GM10847 (cell line): ENCODE results near the gene CAPN9.

Experiments used
- POLR2A ChIP-seq: IDR thresholded peaks from 2 replicates; pipeline ENCODE4 v1.6.1; 2011; ENCODE audit not compliant: insufficient read length; ENCODE audit errors: extremely low read depth

Gene CAPN9

GRCh38 chr1:230814949-230815692, 67.9 kb downstream of the CAPN9 start:
- no peak for TF ChIP-seq POLR2A

GRCh38 chr1:230816018-230816417, 68.8 kb downstream of the CAPN9 start:
- no peak for TF ChIP-seq POLR2A

- TF ChIP-seq POLR2A = no peak
Measured at GRCh38 chr1:230818367-230818766, 71.2 kb downstream of the CAPN9 start.

GRCh38 chr1:230818901-230819300, 71.7 kb downstream of the CAPN9 start:
- TF ChIP-seq POLR2A = no peak

- TF ChIP-seq POLR2A = no peak
Measured at GRCh38 chr1:230819976-230820375, 72.8 kb downstream of the CAPN9 start.

- no peak for TF ChIP-seq POLR2A
Measured at GRCh38 chr1:230820568-230820967, 73.4 kb downstream of the CAPN9 start.

- no peak for TF ChIP-seq POLR2A
Measured at GRCh38 chr1:230821346-230821745, 74.2 kb downstream of the CAPN9 start.

GRCh38 chr1:230822092-230822581, 74.9 kb downstream of the CAPN9 start:
- no peak for TF ChIP-seq POLR2A

- TF ChIP-seq POLR2A = no peak
Measured at GRCh38 chr1:230823426-230823825, 76.2 kb downstream of the CAPN9 start.

GRCh38 chr1:230823931-230824381, 76.8 kb downstream of the CAPN9 start:
- TF ChIP-seq POLR2A = no peak

- no peak for TF ChIP-seq POLR2A
Measured at GRCh38 chr1:230824551-230824918, 77.3 kb downstream of the CAPN9 start.

GRCh38 chr1:230824919-230825721, 77.9 kb downstream of the CAPN9 start:
- no peak for TF ChIP-seq POLR2A

GRCh38 chr1:230825761-230826160, 78.6 kb downstream of the CAPN9 start:
- no peak for TF ChIP-seq POLR2A

GRCh38 chr1:230826166-230826875, 79.1 kb downstream of the CAPN9 start:
- no peak for TF ChIP-seq POLR2A

GRCh38 chr1:230827081-230827681, 80.0 kb downstream of the CAPN9 start:
- TF ChIP-seq POLR2A = no peak
